Hepatocyte (in vitro differentiated cells): ENCODE results near the gene MT1G.

Source experiments
- EZH2 ChIP-seq: fragments of 200-600 bp; sonication (generic); IDR thresholded peaks from 2 replicates; pipeline ENCODE4 v1.6.1; 2016; ENCODE audit warnings: antibody characterized with exemption, mild to moderate bottlenecking, borderline replicate concordance
- EZH2phosphoT487 ChIP-seq: fragments of 200-600 bp; sonication (generic); IDR thresholded peaks from one replicate; pipeline ENCODE4 v1.6.1; 2018; ENCODE audit warnings: antibody characterized with exemption, mild to moderate bottlenecking, low read depth, moderate library complexity; ENCODE audit not compliant: unreplicated experiment, severe bottlenecking
- TF ChIP-seq, protein P1 (sequence below): fragments of 200-600 bp; sonication (generic); IDR thresholded peaks from 2 replicates; pipeline ENCODE4 v1.5.1; 2016; ENCODE audit warnings: antibody characterized with exemption, mild to moderate bottlenecking; ENCODE audit not compliant: poor library complexity

DNA sequence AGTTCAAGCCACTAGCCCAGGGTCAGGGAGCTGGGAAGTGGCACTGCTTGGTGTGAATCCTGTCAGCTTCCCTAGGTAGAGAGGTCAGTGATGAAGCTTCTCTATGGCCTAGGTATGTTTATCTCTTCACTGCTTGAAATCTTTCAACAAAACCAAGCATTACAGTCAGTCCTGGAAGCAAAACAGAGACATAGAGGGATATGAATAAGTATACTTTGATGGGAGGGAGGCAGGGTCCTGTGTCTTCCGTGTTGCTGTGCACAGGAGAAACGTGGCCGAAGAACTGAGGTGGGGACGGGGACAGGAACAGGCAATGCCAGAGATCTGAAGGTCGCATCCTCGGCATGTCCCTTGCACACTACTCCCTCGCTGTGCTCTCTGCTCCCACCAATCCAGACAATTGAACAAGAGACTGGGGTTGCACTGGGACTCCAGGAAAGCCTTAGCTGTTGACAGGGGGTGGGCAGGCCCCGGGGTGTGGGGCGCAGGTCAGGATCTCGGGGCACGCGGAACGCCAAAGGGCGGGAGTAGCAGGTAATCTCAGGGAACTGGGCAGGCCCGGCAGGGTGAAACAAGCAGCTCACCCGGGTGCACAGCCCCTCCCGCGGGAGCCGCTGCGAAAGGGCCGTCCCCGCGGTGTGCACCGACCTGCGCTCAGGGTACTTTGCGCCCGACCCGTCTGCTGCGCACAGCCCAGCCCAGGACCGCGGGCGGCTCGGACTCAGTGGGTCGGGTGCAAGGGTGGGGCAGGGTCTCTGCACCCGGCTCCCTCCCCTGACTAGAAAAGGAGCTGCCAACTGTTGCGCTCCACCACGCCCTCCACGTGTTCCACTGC, 1.4 kb upstream of the MT1G start, which contains the start of gene MT1H:
- TF ChIP-seq, protein P1, sequence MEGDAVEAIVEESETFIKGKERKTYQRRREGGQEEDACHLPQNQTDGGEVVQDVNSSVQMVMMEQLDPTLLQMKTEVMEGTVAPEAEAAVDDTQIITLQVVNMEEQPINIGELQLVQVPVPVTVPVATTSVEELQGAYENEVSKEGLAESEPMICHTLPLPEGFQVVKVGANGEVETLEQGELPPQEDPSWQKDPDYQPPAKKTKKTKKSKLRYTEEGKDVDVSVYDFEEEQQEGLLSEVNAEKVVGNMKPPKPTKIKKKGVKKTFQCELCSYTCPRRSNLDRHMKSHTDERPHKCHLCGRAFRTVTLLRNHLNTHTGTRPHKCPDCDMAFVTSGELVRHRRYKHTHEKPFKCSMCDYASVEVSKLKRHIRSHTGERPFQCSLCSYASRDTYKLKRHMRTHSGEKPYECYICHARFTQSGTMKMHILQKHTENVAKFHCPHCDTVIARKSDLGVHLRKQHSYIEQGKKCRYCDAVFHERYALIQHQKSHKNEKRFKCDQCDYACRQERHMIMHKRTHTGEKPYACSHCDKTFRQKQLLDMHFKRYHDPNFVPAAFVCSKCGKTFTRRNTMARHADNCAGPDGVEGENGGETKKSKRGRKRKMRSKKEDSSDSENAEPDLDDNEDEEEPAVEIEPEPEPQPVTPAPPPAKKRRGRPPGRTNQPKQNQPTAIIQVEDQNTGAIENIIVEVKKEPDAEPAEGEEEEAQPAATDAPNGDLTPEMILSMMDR, result no peak
- no peak for TF ChIP-seq EZH2phosphoT487
- TF ChIP-seq EZH2, result peak; percentile 64
